ENCODE results near the gene C11orf21. TPM values are rescaled to one million over a fixed set of nuclear protein-coding genes. Genes with fewer than 3 reads are reported as not detected.
"Not testable (repeated sequence)": the region's sequence is repeated elsewhere in the genome, so short reads cannot be mapped to it uniquely, and the experiment has no call there.

The C11orf21 gene
- total and polyA plus RNA-seq, 9 donors = 0.41 to 4.1 (median 2.3) TPM

DNA sequence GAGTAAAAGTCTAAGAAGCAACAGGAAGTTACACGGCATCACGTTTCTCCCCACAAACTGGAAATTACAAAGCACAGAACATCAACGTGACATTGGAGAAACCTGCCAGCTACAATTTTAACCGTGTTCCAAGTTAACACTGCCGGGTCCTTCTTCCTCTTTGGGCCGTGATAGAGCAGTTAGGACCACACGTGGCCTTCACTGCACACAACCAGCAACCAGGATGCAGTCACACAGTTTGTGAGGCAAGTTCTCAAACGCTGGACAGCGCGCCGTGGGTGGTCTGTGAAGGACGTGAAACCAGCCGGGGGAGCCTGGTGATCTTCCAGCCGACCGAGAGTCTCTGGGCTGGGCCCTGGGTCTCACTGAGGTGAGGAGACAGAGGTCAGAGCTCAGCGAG, 14.6 kb downstream of the C11orf21 start:
- peaks cover 9% of the 10 kb centered on the region for H3K4me1 ChIP-seq (ENCODE audit: control insufficient read depth, insufficient read depth, low read length)
- DNase-seq = peak; percentile 59
- no peaks in the 10 kb centered on the region for H3K9me3 ChIP-seq (replicated peaks; ENCODE audit: control insufficient read depth, low read depth, low read length)
- no peak overlapping the region for H3K27ac ChIP-seq (ENCODE audit: low read length)
- peaks cover 13% of the 10 kb centered on the region for H3K27me3 ChIP-seq (ENCODE audit: control insufficient read depth, insufficient read depth, low read length)
- H3K4me3 ChIP-seq (ENCODE audit: low read length) = no peak overlapping the region
- no peaks in the 10 kb centered on the region for H3K36me3 ChIP-seq (ENCODE audit: control insufficient read depth, insufficient read depth, low read length)
- 14% methylated on average over 16 of the region's 16 CpGs for WGBS (ENCODE audit: insufficient coverage)

DNA sequence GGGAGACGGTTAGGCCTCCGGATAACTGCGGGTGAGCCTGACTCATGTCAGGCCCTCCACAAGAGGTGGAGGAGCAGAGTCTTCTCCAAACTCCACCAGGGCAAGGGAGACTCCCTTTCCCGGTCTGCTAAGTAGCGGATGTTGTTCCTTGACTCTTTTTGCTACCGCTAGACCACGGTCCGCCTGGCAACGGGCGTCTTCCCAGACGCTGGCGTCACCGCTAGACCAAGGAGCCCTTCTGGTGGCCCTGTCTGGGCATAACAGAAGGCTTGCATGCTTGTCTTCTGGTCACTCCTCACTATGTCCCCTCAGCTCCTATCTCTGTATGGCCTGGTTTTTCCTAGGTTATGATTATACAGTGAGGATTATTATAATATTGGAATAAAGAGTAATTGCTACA, 15.4 kb downstream of the C11orf21 start:
- not testable (repeated sequence) for H3K36me3 ChIP-seq (ENCODE audit: control insufficient read depth, insufficient read depth, low read length); DNase-seq; H3K4me3 ChIP-seq (ENCODE audit: low read length); H3K9me3 ChIP-seq (replicated peaks; ENCODE audit: control insufficient read depth, low read depth, low read length); H3K27ac ChIP-seq (ENCODE audit: low read length); H3K4me1 ChIP-seq (ENCODE audit: control insufficient read depth, insufficient read depth, low read length)
- H3K27me3 ChIP-seq (ENCODE audit: control insufficient read depth, insufficient read depth, low read length) = peaks cover 13% of the 10 kb centered on the region
- WGBS (ENCODE audit: insufficient coverage) = 94% methylated on average over 10 of the region's 13 CpGs

DNA sequence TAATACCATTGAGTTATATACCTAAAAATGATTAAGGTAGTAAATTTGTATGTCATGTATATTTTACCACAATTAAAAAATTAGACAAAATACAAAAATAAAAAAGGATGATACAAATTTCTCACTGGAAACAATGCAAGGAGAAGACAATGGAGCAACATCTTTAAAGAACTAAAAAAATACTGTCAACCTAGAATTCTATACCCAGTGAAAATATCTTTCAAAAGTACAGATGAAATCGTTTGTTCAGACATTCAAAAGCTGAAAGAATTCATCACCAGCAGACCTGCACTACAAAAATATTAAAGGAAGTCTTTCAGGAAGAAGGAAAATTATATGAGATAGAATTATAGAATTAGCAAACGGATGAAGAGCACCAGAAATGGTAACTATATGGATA, 21.5 kb downstream of the C11orf21 start:
- no CpG with 5 or more reads among the region's 2 CpGs for WGBS (ENCODE audit: insufficient coverage)

DNA sequence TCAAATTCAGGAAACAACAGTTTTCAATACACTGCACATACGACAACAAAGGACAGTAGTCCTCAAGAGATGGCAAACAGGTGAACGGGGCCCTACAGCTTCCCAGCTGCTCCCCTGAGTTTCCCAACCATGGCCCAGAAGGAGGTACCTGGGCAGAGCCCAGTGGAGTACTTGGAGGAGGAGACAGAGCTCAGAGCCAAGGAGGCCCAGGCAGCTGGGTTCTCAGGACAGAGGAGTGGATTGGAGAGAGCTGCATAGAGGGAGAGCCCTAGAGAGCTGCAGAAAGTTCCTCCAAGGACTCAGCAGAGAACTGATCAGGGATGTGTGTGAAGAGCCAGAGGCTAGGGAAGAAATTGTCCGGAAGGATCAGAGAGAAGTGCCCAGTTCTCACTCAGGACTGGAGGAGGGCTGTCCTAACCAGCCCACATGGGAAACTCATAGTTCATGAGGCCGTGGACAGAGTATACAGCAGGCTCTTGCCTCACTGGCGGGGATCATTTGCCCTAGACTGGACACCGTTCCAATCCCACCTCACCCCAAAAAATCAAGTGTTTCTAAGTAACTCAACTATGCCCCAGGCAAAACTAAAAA, 23.7 kb downstream of the C11orf21 start:
- H3K4me3 ChIP-seq (ENCODE audit: low read length) = no peak overlapping the region
- no peak overlapping the region for H3K27ac ChIP-seq (ENCODE audit: low read length)
- H3K27me3 ChIP-seq (ENCODE audit: control insufficient read depth, insufficient read depth, low read length) = peaks cover 26% of the 10 kb centered on the region
- peaks cover 6% of the 10 kb centered on the region for H3K4me1 ChIP-seq (ENCODE audit: control insufficient read depth, insufficient read depth, low read length)
- no peaks in the 10 kb centered on the region for H3K36me3 ChIP-seq (ENCODE audit: control insufficient read depth, insufficient read depth, low read length)
- WGBS (ENCODE audit: insufficient coverage) = 55% methylated on average over 2 of the region's 6 CpGs
- no peak for DNase-seq
- no peaks in the 10 kb centered on the region for H3K9me3 ChIP-seq (replicated peaks; ENCODE audit: control insufficient read depth, low read depth, low read length)

More for the DNA sequence above, 21.5 kb downstream of the C11orf21 start:
- no peaks in the 10 kb centered on the region for H3K36me3 ChIP-seq (ENCODE audit: control insufficient read depth, insufficient read depth, low read length)
- H3K9me3 ChIP-seq (replicated peaks; ENCODE audit: control insufficient read depth, low read depth, low read length) = no peaks in the 10 kb centered on the region
- no peak overlapping the region for H3K4me3 ChIP-seq (ENCODE audit: low read length)
- H3K4me1 ChIP-seq (ENCODE audit: control insufficient read depth, insufficient read depth, low read length) = peaks cover 6% of the 10 kb centered on the region
- H3K27ac ChIP-seq (ENCODE audit: low read length) = no peak overlapping the region
- no peak for DNase-seq
- H3K27me3 ChIP-seq (ENCODE audit: control insufficient read depth, insufficient read depth, low read length) = peaks cover 11% of the 10 kb centered on the region

DNA sequence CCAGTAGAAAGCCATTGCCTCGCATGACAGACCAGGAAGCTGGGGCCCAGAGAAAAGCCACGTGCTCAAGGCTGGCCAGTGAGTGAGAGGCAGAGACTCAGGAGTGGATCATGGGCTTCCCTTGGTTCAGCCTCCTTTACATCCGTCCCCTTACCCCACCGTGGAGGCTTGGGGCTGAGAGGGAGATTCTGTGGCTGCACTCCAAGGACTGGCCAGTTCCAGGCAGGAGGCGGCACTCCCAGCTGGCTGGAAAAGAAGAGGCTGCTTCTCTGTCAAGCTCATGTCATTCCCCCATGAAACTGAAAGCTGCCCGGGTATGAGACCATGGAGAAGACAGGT, 24.7 kb downstream of the C11orf21 start:
- Histone ChIP-seq H3K27me3 (ENCODE audit: control insufficient read depth, insufficient read depth, low read length) (peaks cover 37% of the 10 kb centered on the region), H3K4me3 (ENCODE audit: low read length) (no peak overlapping the region), H3K27ac (ENCODE audit: low read length) (no peak overlapping the region), H3K9me3 (replicated peaks; ENCODE audit: control insufficient read depth, low read depth, low read length) (no peaks in the 10 kb centered on the region), H3K4me1 (ENCODE audit: control insufficient read depth, insufficient read depth, low read length) (peaks cover 6% of the 10 kb centered on the region), H3K36me3 (ENCODE audit: control insufficient read depth, insufficient read depth, low read length) (no peaks in the 10 kb centered on the region)
- no peak for DNase-seq
- no CpG with 5 or more reads among the region's 6 CpGs for WGBS (ENCODE audit: insufficient coverage)

DNA sequence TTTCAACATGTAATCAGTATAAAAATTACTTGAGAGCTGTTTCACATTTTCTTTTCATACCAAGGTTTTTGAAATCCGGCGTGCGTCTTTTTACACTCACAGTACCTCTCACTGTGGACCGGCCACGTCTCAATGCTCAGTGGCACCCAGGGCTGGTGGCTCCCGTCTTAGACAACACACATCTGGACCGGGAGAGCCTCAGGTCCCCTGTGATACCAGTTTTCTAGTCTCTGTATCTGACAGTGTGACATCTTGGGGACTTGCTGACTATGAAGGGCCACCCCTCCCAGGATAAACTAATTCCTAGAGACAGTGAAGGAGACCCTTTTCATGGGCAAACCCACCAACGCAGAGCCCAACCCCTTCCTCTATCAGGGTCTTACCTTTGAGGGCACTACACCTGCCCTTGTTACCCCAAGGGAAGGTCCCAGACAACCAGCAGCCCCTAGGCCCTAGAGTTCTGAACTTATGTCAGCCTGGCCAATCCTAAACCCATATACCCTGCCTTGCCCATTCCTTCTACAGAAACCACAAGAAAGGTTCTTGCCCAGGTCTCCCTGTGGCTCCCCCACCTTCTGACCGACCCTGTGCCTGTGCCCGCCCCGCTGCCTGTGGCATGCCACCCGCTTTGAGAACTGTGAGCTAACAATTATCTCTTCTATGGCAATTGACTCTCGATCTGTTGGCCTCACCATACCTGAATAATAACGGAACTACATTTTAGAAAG, 25.3 kb downstream of the C11orf21 start:
- H3K4me3 ChIP-seq (ENCODE audit: low read length) = no peak overlapping the region
- peaks cover 42% of the 10 kb centered on the region for H3K27me3 ChIP-seq (ENCODE audit: control insufficient read depth, insufficient read depth, low read length)
- no peak overlapping the region for H3K27ac ChIP-seq (ENCODE audit: low read length)
- DNase-seq = no peak
- H3K9me3 ChIP-seq (replicated peaks; ENCODE audit: control insufficient read depth, low read depth, low read length) = no peaks in the 10 kb centered on the region
- H3K36me3 ChIP-seq (ENCODE audit: control insufficient read depth, insufficient read depth, low read length) = no peaks in the 10 kb centered on the region
- H3K4me1 ChIP-seq (ENCODE audit: control insufficient read depth, insufficient read depth, low read length) = peaks cover 6% of the 10 kb centered on the region
- WGBS (ENCODE audit: insufficient coverage) = 94% methylated on average over 7 of the region's 14 CpGs

DNA sequence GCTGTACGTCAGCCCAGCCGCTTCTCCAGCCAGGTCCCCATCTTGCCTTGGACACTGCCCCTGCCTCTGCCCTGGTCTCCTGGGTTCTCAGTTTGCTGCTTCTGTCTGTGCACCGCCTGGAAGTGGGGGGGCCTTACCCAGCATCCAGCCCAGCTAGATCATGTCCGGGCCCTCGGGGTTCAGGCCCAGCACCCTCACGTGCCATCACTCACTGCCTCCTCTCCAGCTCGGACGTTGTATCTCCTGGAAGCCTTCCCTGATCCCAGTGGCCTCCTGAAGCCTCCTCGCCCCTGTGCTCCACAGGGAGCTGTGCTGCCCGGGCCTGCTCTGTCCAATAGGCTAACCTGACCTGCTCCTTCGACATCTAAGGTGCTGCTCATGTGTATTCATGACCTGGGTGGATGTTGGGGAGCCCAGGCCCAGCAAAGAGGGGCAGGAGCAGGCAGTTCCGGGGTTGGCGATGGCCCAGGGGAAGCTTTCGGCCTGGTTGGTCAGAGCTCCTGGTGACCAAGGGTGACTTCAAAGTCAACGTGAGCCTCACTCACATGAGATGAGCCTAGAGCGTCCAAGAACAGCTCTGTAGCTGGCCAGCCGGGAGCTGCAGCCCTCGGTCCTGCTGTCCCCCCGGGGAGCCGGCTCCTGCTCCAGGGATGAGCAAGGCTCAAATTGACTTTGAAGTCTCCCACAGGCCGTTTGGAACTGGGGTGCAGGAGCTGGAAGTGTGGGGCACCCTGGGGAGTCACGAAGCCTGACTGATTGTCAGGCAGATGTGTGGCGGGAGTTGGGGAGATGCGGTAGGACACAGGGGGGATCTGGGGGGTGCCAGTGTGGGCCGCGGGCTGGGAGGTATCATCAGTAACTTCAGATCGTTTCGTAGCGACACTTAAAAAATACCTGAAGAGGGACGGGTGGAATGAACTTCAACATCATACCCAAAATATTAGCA, 26.1 kb downstream of the C11orf21 start:
- H3K36me3 ChIP-seq (ENCODE audit: control insufficient read depth, insufficient read depth, low read length) = no peaks in the 10 kb centered on the region
- H3K27me3 ChIP-seq (ENCODE audit: control insufficient read depth, insufficient read depth, low read length) = peaks cover 51% of the 10 kb centered on the region
- H3K27ac ChIP-seq (ENCODE audit: low read length) = no peak overlapping the region
- no peak for DNase-seq
- H3K4me3 ChIP-seq (ENCODE audit: low read length) = no peak overlapping the region
- H3K9me3 ChIP-seq (replicated peaks; ENCODE audit: control insufficient read depth, low read depth, low read length) = no peaks in the 10 kb centered on the region
- H3K4me1 ChIP-seq (ENCODE audit: control insufficient read depth, insufficient read depth, low read length) = peaks cover 13% of the 10 kb centered on the region
- WGBS (ENCODE audit: insufficient coverage) = 81% methylated on average over 23 of the region's 30 CpGs

DNA sequence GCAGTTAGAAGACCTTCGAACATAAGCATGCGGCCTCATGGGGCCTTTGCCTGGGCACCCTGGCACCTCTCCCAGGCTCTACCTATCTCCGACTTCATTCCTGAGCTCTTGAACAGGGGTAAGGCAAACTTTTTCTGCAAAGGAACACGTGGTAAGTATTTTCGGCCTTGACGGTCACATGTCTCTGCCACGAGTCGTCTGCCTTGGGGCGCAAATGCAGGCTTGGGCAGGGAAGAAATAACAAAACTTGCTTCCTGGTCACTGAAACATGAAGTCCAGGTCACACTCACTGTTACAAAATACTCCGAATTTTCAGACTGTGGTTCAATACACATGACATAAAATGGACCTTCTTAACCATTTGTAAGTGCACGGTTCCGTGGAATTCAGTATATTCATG, 27.9 kb downstream of the C11orf21 start:
- Histone ChIP-seq H3K4me3 (ENCODE audit: low read length) (no peak overlapping the region), H3K27ac (ENCODE audit: low read length) (no peak overlapping the region), H3K9me3 (replicated peaks; ENCODE audit: control insufficient read depth, low read depth, low read length) (no peaks in the 10 kb centered on the region), H3K4me1 (ENCODE audit: control insufficient read depth, insufficient read depth, low read length) (peaks cover 22% of the 10 kb centered on the region), H3K36me3 (ENCODE audit: control insufficient read depth, insufficient read depth, low read length) (no peaks in the 10 kb centered on the region), H3K27me3 (ENCODE audit: control insufficient read depth, insufficient read depth, low read length) (peaks cover 63% of the 10 kb centered on the region)
- 78% methylated on average over 10 of the region's 12 CpGs for WGBS (ENCODE audit: insufficient coverage)
- DNase-seq = no peak

DNA sequence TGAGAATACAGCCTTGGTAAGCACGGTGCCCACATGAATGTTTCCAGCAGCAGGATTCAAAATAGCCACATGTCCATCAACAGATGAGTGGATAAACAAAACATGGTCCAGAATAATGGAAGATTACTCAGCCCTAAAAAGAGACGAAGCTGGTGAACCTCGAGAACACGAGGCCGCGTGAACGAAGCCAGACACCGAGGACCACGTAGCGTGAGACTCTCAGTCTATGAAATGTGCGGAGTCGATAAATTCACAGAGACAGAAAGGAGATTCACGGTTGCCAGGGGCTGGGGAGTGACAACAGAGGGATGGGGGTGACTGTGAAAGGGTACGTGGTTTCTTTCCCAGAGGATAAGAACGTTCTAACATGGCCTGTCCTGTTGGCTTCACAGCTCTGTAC, 28.4 kb downstream of the C11orf21 start:
- Histone ChIP-seq H3K4me1 (ENCODE audit: control insufficient read depth, insufficient read depth, low read length) (peaks cover 27% of the 10 kb centered on the region), H3K36me3 (ENCODE audit: control insufficient read depth, insufficient read depth, low read length) (no peaks in the 10 kb centered on the region), H3K4me3 (ENCODE audit: low read length) (no peak overlapping the region), H3K27ac (ENCODE audit: low read length) (no peak overlapping the region), H3K9me3 (replicated peaks; ENCODE audit: control insufficient read depth, low read depth, low read length) (no peaks in the 10 kb centered on the region), H3K27me3 (ENCODE audit: control insufficient read depth, insufficient read depth, low read length) (peaks cover 66% of the 10 kb centered on the region)
- WGBS (ENCODE audit: insufficient coverage) = 91% methylated on average over 10 of the region's 15 CpGs
- DNase-seq = no peak

DNA sequence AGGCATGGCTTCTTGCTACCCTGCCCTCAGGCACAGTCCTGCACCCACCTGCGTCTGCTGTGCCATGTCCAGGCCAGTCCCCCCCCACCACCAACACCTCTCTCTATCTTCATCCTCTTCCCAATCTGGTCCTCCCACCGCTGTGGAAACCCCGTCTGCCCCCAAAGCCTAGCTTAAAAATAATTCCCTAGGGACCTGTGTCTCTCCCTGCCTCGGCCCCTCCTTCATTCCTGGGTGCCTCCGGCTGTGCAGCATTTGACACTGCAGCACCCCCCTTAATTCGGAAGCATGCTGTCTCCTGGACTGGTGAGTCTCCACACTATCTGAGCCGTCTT, 28.8 kb downstream of the C11orf21 start:
- Histone ChIP-seq H3K27ac (ENCODE audit: low read length) (no peak overlapping the region), H3K4me3 (ENCODE audit: low read length) (no peak overlapping the region), H3K9me3 (replicated peaks; ENCODE audit: control insufficient read depth, low read depth, low read length) (no peaks in the 10 kb centered on the region), H3K36me3 (ENCODE audit: control insufficient read depth, insufficient read depth, low read length) (no peaks in the 10 kb centered on the region), H3K27me3 (ENCODE audit: control insufficient read depth, insufficient read depth, low read length) (peaks cover 70% of the 10 kb centered on the region), H3K4me1 (ENCODE audit: control insufficient read depth, insufficient read depth, low read length) (peaks cover 24% of the 10 kb centered on the region)
- WGBS (ENCODE audit: insufficient coverage) = 85% methylated on average over 7 of the region's 7 CpGs
- no peak for DNase-seq

All from muscle of leg (tissue), 11 donors.